ENCODE measurements around the gene C1QTNF1.

The C1QTNF1 gene

GRCh38 chr17:79038545-79039135 is 14.7 kb downstream of the C1QTNF1 start:
- DNase-seq = peak in 1 of 58 donors; percentile 3

- no peak for DNase-seq
These were observed 15.2 kb downstream of the C1QTNF1 start for GRCh38 chr17:79039171-79039570.

GRCh38 chr17:79039886-79040285 is 15.9 kb downstream of the C1QTNF1 start:
- DNase-seq = no peak

GRCh38 chr17:79041041-79041570 is 17.1 kb downstream of the C1QTNF1 start:
- DNase-seq = no peak

- no peak for DNase-seq
These were observed 17.9 kb downstream of the C1QTNF1 start for GRCh38 chr17:79041723-79042420.

GRCh38 chr17:79042421-79043190 is 18.6 kb downstream of the C1QTNF1 start:
- peak in 9 of 58 donors; percentile 8 to 37 (median 26) for DNase-seq

GRCh38 chr17:79043191-79043930 is 19.4 kb downstream of the C1QTNF1 start:
- DNase-seq = no peak

GRCh38 chr17:79043931-79044320 is 20.0 kb downstream of the C1QTNF1 start:
- DNase-seq = no peak

GRCh38 chr17:79044462-79044861 is 20.5 kb downstream of the C1QTNF1 start:
- no peak for DNase-seq

GRCh38 chr17:79045001-79045729 is 21.2 kb downstream of the C1QTNF1 start:
- no peak for DNase-seq

- peak in 55 of 58 donors; percentile 9 to 83 (median 45) for DNase-seq
These were observed 21.9 kb downstream of the C1QTNF1 start for GRCh38 chr17:79045842-79046196.

- DNase-seq = no peak
These were observed 22.4 kb downstream of the C1QTNF1 start for GRCh38 chr17:79046197-79046915.

GRCh38 chr17:79046916-79047280 is 22.9 kb downstream of the C1QTNF1 start:
- no peak for DNase-seq

- no peak for DNase-seq
These were observed 23.4 kb downstream of the C1QTNF1 start for GRCh38 chr17:79047291-79047920.

GRCh38 chr17:79047923-79048825 is 24.2 kb downstream of the C1QTNF1 start:
- DNase-seq = no peak

- DNase-seq = no peak
These were observed 25.1 kb downstream of the C1QTNF1 start for GRCh38 chr17:79048826-79049755.

- no peak for DNase-seq
These were observed 25.9 kb downstream of the C1QTNF1 start for GRCh38 chr17:79049821-79050220.

All from anterior cingulate cortex (tissue), 58 donors.